CD4-positive, alpha-beta T cell treated with Interleukin-15 for 4 hours (primary cell): Measurements from ENCODE around the gene MPZL2.

Experiments
- DNase-seq: peaks from one replicate; pipeline ENCODE4 v3.0.0-alpha.2; 2020; ENCODE audit warnings: low spot score

Gene MPZL2

DNA sequence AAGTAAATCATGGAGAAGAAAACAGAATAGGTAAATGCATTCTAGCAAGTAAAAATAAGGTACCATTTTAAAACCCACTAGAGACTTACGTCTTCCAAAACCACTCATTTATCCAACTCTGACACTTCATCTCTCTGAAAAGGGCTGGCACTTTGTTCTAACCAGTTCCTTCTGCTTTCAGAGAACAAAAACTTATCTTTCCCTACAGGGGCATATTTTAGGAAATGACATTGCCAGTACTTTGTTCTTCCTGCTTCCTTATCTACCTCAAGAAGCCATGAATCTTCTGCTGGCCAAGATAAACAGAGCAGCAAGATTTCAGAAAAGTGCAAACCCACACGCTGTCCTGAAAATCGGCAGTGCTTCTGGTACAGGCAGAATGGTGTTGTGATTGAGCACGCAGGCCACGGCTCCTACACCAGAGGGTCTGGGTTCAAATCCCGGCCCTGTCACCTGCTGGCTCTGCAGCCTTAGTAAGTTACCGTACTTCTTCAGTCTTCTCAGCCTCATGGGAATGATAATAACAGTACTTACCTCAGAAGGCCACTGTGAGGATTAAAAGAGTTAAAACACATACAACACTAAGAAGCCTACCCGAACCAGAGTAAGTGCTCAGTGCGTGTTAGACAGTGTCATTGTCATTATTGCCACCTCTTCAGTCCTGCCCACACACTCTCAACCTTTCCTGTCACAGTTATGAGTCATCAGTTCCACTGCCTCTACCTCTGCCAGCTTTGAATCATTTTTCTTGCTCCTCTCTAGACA is 22.9 kb downstream of the MPZL2 start:
- DNase-seq = peak; percentile 82

DNA sequence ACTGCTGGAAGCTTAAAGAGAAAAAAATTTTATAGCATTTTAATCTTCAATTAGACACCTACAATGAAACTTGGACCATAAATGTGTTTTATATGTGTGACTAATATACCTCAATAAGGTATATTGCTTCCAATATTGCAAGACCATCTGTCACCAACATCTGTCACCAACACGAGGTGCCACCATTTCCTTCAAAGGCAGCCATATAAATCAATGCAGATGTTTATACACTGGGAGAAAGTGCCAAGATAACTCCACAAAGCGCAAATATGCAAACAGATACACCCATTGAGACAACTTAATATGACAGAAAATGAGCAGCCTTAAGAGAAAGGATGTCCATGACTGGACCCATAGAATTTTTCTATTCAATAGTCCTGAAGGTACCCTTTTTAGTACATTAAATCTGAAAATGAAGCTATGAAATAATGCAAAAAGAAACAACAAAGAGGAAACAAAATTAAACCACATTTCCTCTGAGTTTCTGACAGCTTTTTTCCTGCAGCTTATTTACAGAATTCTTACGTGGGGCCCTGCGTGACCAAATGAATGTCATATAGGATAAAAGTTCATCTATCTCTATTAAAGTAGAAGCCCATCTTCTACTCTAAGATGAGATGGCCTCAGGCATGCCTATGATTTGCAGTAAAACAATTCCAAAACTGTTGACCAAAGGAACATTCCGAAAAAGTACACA is 24.4 kb downstream of the MPZL2 start:
- DNase-seq = no peak

DNA sequence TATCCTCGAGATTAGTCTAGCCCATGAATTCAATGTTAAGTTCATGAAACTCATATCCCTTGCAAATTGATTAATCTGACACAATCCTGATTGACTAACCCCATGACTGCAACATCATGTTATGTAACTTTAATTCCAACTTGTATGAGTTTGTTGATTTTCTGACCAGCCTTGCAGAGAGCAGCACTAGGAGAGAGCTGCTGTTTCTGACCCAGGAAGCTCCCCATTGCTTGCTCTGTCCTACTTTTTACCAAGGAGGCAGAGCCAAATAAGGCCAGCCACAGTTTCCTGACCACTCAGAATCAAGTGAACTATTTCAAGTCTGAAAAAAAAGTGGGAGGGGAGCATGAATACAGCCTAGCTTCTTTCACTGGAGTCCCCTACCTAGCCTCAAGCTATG is 25.2 kb downstream of the MPZL2 start:
- no peak for DNase-seq

DNA sequence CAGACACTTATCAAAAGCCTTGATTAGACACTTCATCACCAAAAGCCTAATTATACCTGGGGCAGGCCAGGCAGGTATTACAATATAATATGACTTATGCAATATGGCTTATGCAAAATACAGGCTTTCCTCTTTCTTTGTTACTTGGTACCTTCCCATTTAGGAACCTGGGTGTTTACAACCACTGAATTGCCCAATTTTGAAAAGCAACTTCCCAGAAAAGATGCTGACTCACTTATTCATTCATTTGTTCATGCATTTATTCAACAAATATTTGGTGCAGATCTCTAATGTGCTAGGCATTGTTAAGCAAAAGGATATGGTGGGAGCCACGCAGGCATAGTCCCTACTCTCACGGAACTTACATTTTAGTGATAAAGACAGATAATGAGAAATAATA is 25.7 kb downstream of the MPZL2 start:
- DNase-seq = no peak

DNA sequence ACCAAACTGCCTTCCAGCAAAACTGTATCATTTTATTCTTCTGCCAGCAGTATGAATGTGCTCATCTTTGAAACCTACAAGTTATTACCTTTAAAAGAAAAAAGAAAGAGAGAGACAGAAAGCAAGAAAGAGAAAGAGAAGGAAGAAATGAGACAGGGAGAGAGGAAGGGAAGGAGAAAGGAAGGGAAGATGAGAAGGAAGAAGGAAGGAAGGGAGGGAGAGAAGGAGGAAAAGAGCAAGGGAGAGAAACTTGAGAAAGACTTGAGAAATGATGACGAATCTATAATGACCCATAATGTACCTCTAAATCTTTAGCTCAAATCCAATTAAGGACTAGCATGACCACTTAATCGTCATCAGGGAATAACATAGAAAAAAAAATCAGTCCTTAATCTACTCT is 27.9 kb downstream of the MPZL2 start:
- DNase-seq = no peak

DNA sequence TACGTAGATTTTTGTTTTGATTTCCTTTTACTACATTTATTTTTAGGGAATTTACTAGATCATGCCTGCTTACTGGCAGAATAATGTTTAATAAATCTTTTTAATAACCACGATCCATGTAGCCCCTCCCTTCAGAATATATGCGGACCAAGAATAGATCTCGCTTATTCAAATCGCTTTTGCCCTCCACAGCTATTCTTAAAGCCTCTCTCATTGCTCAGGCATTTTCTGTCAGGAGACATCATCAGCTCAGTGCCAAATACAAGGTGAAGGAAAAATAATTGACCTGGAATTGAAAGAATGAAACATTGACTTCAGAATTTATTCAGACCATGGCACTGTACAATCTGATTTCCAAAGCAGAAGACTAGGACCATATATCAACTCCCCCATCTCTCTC is 29.3 kb downstream of the MPZL2 start:
- DNase-seq = no peak

DNA sequence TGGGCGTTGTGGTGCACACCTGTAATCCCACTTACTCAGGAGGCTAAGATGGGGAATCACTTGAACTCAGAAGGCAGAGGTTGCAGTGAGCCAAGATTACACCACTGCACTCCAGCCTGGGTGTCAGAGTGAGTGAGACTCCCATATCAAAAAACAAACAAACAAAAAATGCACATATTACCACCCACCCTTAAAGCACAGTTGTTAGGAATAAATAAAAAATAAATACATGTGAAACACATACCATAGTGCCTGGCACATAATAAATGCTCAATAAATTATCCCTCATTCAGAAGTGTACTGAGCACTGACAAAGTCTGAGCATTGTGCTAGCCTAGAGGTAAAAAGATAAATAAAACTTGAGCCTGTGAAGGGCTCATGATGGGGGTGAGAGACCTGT is 30.2 kb downstream of the MPZL2 start:
- DNase-seq = no peak

DNA sequence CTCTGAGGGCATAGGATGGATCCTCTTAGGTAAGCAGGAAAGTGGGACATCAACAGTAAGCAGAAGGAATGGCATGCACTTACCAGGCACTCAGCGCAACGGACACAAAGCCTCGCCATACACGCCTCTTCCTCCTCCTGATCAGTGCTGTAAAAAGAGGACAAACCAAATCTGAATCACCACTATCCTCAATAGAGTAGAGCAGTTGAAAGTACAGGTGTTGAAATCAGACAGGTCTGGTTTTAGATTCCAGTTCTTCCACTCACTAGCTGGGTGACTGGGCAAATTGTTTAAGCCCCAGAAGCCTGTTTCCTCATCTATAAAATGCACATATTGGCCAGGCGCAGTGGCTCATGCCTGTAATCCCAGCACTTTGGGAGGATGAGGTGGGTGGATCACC is 30.7 kb downstream of the MPZL2 start:
- DNase-seq = no peak

DNA sequence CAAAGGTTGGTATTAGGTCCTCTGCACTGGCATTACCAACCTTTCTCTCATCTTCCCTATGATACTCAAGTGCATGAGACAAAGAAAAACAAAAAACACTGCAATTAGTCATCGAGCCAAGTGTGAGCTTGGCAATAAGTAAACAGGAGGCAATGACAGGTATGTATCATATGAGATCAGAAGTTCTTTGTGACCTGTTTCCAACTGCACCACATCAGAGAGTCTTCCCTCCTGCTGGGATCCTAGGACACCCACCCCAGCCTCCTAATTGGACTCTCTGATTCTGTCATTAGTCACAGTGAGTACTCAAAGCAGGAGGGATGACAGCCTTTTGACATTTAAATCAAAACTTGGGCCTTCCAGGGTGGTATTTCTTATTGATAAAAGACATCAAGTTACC is 31.4 kb downstream of the MPZL2 start:
- peak; percentile 65 for DNase-seq

DNA sequence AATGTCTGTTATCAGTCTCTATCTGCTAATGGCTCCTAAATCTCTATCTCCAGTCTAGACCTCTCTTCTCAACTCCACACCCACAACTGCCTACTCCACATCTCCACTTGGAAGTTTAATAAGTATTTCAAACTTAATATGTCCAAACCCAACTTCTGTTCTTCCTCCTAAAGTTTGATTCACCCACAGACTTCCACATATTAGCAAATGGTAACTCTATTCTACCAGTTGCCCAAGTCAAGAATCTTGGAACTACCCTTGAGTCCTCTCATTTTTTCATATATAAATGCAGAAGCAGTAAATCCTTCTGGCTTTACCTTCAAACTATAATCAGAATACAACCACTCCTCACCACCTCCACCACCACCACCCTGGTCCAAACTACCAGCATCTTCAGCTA is 32.6 kb downstream of the MPZL2 start:
- no peak for DNase-seq

DNA sequence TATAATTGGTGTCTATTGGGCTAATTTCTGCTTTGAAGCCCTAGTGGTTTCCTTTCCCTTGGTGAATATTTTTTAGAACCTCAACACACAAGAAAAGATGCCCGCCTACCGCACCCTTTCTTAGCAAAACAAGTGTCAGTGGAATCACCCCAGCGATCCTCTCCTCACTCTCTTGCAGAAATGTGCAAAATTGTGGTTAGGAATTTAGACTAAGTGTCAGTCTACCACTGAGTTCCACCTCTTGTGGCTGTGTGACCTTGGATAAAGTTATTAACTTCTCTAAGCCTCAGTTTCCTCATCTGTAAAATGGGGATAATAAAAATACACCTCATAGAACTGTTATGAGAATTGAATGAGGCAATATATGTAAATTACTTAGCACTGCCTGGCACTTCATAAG is 34.0 kb downstream of the MPZL2 start:
- peak; percentile 68 for DNase-seq

DNA sequence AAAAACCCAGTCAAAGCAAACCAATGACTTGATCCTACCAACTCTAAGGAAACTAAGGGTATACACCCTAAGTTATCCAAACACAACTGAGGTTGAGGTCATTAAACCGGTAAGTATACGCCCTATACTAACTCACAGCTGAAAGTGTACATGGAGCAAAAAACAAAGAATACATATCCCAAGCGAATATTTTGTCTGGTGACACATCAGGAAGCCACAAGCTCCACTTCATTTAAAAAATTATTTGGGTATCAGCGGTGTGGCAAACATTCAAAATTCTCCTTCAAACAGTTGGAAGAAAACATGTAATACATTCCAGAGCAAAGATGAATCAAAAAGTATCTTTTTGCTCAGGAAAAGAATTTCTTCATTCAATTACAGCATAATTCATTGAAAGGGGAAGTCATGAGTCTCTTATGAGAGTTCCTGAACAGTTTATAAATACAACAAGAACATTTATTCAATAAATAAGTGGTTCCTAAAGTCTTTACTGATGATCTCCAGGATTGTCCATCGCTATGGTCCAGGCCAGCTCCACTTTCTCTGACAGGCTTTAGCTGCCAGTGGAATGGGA is 34.7 kb downstream of the MPZL2 start:
- no peak for DNase-seq

DNA sequence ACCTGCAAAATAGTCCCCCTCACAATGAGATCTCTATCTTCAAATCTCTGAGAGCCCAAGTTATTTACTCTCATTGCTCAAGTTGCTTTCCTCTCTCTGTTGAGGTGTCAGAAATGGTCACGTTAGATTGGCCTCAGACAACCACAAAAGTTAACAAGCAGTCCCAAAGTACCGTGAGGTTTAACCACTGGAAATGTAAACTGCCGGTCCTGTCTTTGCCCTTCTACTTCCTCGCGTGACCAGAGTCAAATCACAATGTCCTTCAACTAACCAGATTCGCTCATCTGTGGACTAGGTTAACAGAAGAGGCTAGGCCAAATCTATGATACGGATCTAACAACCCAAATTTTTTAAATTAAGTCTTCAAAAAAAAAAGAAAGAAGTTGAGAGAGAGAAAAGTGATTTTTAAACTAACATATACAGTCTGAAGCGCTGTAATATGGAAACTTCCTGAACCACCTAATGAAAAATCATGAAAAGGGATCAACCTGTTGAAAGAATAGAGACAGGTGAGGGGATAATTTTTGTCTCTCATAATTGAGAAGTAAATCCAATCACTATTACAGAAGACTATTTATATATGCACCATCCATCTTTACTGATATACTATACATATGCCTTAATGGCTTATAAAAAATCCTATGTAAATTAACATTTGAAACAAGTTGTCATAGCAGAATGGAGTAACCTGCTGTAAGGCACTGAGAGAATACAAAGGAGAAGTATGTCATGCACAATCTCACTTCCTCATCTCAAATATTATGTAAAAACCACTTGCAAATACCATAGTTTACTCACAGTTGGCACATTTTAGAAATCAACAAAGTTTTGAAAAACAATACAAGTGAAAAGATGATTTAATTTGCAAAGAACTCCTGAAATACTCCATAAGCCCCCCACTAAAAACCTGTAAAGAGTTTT is 36.0 kb downstream of the MPZL2 start:
- DNase-seq = peak; percentile 44

DNA sequence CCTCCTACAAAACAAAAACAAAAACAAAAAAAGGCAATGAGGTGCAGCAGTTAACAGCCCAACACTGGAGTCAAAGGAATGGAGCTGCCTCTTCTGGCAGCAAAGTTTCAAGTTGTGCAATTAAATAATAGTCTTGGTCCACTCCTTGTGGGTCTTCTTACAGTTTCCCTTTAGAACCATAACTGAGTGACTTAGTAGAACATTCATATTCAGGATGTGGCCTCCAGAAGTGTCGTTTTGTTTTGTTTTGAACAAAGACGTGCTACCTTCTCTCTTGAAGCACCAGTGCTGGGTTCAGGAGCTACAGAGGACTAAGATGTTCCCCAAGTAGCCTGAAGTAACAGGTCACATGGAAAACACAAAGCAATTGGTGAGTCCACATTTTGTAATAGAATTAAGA is 37.3 kb downstream of the MPZL2 start:
- no peak for DNase-seq

DNA sequence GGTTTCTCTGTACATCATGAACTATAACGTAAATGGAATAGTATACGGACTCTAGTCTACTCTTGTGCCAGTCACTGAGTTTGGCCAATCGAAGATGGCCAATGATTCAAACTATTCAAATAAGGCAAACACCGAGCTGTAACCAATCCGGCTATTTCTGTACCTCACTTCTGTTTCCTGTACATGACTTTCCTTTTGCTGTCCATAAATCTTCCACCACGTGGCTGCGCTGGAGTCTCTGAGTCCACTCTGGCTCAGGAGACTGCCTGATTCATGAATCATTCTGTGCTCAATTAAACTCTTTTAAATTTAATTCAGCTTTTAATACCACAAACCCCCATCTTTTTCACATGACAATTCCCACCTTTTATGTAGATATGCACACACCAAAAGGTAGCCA is 37.8 kb downstream of the MPZL2 start:
- DNase-seq = no peak

DNA sequence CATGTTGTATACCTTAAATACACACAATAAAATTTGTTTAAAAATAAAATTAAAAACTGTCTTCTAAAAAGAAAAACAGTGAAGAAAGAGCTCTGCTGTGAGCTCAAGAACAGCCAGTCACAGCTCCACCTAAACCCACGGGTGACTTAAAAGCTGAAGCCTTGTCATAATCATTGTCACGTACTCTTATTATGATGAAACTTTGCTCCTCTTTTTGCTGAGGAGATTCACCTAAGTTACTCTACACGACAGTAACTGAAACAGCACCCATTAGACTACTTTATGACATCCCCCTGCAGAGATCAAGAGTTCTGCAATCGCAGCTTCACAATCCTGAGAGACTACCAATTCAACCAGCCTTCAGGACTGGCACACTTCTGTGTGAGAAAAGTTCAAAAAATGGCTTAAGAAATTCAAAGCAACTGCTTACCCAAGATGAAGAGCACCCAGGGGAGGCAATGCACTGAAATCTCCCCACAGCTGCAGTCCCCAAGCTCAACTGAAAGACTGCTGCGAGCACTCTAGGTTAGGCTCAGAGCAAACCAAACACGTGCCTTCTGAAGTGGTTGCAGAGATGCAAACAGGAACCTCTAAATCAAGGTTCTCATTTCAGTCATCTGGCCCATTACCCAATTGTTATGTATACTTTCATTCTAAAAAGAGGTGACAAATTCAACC is 39.4 kb downstream of the MPZL2 start, which contains the start of gene JAML:
Gene JAML (minus strand): TSS at position 501 of the 678 bp plus-strand sequence. CDS start 10,145 bp downstream, outside the sequence.
- DNase-seq = peak; percentile 65

DNA sequence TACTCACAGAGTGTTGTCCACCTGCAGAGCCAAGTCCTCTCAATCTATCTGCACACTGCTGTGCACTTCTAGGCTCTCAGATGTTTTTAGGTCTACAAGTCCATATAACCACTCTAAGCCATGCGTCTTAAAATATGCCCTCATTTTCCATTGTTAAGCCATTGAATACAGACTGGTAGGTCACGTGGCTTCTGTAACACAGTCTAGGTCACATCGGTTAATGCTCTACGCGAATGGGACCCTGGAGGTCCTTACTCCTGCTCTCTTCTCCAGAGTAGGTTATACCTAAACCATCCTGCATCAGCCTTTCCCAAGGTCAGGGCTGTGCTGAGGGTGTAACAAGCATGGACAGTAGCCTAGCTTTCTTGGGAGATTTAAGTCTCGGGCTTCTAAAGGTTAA is 40.1 kb downstream of the MPZL2 start:
- DNase-seq = no peak

DNA sequence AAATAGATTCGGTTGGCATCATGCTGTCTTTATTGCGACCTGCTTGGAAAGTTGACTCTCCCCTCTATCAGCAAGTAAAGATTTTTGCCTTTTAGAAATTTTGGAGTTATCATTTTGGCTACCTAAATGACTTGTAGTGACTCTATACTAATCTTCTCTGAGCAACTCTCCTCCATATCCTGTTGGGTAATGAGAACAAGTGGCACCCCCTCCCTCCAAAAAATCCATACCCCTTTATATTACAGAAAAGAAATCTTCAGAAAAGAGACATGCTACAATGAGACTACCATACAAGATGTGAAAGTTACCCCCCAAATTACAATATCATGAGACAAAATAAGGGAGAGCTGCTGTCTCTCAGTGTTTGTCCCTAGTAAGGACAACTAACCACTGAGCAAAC is 40.5 kb downstream of the MPZL2 start:
- no peak for DNase-seq

DNA sequence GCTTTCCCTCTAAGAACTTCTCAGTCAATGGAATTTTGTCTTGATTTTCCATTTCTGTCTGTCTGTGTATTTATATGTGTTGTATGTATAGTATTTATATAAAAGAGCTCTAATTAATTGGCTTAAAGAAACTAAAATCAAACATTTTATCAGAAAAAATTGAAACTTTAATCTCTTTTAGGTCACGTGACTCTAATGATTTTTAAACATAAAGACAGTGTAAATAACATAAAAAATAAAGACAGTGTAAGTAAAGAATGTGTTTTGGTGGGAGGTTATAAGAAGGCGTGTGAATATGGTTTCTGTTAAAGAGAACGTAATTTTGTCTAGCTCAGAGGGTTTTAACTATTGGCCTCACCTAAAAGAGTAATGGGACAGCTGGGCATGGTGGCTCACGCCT is 41.7 kb downstream of the MPZL2 start:
- no peak for DNase-seq

DNA sequence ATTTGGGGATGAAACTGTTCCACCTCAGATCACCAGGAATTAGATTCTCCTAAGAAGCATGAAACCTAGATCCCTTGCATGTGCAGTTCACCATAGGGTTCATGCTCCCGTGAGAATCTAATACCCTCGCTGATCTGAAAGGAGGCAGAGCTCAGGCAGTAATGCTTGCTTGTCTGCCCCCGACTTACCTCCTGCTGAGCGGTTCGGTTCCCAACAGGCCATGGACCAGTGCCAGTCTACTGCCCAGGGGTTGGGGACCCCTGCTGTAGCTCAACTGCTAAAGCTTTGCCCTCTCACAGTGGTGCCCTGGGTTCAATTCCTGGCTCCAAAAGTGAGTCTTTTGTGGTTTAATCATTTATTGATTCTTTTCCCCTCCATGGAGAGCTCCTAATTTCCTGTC is 42.7 kb downstream of the MPZL2 start:
- no peak for DNase-seq

DNA sequence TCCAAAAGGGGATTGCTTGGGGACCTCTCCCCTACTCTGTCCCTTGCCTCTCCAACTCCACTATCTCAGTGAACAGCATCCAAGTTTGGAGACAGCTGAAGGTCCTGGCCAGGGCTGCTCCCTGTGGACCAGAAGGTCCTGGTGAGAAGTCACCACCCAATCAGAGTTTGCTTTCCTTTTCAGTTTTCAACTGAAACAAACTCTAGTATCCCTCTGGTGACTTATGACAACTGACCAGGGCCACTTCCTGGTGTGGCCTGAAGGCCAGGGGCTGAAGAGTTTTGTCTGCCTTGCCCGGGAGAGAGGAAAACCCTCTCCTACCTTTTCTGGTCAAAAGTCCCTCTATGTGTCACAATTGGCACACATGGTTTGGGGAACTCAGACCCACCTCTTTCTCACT is 44.4 kb downstream of the MPZL2 start:
- no peak for DNase-seq

DNA sequence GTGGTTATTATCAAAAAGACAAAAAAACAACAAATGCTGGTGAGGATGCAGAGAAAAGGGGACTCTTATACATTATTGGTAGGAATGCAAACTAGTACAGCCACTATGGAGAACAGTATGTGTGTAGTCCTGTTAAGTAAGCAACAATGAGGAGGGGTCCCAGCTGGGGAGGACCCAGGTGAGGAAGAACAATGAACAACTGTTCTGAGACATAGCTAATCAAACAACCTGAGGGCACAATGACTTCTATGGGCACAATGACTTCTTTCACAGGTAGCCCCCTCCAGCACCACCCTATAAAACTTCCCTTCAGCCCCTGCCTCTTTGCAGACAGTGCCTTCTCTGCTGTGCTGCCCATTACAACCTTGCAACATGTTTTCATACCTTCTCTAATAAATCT is 44.9 kb downstream of the MPZL2 start:
- no peak for DNase-seq
